GM19193 (cell line): ENCODE measurements around the gene ZNF146.

Experiments used
- POLR2A ChIP-seq: IDR thresholded peaks from 4 replicates; pipeline ENCODE4 v1.6.1; 2011; ENCODE audit not compliant: insufficient read depth, insufficient read length; ENCODE audit errors: extremely low read depth

Gene ZNF146

GRCh38 chr19:36214386-36215275 lies at the start of gene ZNF146, which contains the start of gene ZNF565:
Gene ZNF146 (plus strand): TSS chr19:36215106. CDS start chr19:36236441, 21,335 bp downstream.
Gene ZNF565 (minus strand): TSS chr19:36214665. CDS start chr19:36201985, 12,680 bp downstream.
- TF ChIP-seq POLR2A, result peak; percentile 90

DNA sequence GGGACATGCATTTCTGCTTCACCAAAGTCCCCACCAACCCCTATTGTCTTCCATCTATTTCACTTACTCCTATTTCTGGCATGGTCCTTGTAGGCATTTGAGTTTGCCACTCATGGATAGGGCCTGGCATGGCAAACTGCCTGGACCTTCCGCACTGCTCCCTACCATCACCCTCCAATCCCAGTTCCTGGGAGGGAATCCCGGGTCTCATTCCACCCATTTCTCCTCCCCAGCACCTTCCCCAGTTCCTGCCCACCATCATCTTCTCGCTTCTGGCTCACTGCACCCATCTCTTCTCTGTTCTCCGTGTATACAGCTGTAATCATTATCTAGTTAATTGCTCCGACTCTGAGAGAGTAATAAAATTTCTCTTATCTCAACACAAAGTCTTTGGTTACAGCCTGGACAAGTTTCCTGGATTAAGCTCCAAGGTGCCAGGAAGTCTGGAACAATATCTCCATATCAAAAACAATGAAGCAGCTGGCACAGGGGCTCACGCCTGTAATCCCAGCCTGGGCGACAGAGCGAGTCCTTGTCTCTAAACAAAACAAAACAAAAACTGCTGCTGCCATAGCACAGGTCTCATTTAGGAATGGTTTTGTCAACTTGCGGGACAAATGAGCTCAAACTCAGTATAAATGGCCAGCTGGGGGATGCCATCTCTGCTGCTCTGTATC lies 45.7 kb upstream of the ZNF146 start:
- TF ChIP-seq POLR2A, result no peak

DNA sequence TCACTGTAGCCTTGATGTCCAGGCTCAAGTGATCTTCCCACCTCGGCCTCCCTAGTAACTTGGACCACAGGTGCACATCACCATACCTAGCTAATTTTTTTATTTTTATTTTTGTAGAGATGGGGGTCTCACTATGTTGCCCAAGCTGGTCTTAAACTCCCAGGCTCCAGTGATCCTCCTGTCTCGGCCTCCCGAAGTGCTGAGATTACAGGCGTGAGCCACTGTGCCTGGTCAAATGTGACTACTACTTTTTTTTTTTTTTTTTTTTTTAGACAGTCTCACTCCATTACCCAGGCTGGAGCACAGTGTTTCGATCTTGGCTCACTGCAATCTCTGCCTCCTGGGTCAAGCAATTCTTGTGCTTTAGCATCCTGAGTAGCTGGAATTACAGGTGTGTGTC lies 42.1 kb upstream of the ZNF146 start:
- no peak for TF ChIP-seq POLR2A

DNA sequence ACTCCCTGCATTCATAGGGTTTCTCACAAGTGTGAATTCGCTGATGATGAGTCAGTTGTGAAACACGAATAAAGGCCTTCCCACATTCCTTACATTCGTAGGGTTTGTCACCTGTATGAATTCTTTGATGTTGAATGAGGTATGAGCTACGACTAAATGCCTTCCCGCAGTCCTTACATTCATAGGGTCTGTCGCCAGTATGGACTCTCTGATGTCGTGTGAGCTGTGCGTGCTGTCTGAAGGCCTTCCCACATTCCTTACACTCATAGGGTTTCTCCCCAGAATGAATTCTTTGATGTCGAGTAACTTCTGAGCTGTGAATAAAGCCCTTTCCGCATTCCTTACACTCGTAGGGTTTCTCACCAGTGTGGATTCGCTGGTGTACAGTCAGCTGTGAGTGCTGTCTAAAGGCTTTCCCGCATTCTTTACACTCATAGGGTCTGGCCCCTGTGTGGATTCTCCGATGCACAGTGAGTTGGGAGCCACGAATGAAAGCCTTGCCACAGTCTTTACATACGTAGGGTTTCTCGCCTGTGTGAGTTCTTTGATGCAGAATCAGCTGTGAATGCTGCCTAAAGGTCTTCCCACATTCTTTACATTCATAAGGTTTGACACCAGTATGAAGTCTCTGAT lies 32.2 kb upstream of the ZNF146 start:
- TF ChIP-seq POLR2A, result no peak

DNA sequence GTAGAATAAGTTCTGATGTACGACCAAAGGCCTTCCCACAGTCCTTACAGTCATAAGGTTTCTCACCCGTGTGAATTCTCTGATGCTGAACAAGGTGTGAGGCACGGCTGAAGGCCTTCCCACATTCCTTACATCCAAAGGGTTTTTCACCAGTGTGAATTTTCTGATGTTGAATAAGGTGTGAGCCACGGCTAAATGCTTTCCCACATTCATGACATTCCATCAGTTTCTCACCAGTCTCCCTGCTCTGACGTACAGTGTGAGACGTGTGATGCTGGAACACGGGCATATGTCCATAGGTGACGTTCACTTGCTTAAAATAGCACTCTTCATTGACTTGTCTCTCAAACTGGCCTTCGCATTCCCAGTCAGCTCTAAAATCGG lies 31.7 kb upstream of the ZNF146 start:
- TF ChIP-seq POLR2A, result no peak

GRCh38 chr19:36196249-36196648 lies 18.7 kb upstream of the ZNF146 start:
- TF ChIP-seq POLR2A, result no peak

- no peak for TF ChIP-seq POLR2A
Observed at GRCh38 chr19:36198119-36198518, 16.8 kb upstream of the ZNF146 start.

DNA sequence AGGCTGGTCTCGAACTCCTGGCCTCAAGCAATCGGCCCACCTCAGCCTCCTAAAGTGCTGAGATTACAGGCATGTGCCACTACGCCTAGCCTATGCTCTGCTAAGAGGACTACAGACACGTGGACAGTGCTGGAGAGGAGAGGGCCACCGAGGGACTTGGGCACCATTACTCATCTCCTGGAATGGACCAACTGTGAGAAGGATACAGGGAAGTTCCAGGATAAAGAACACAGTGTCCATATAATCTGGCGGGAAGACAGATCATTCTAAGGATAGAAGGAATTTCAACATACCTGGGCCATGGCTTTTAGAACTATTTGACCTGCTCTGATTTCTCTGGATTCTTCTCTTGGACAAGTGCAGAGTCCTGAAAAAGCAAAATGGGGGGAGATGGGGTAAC lies 13.2 kb upstream of the ZNF146 start:
- TF ChIP-seq POLR2A, result no peak

DNA sequence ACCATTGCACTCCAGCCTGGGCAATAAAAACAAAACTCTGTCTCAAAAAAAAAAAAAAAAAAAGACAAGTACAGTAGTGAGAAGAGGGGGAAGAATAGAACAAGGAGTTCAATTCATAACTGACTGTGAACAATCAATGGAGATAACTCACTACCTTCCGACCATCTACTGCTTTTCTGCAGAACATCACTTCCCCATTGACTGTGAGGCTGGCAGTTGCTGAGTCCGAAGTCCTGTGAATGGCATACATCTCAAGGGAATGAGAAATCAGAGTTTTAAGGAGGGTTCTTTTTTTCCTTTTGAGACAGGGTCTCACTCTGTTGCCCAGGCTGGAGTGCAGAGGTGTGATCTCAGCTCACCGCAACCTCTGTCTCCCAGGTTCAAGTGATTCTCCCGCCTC lies 11.6 kb upstream of the ZNF146 start:
- TF ChIP-seq POLR2A, result no peak

DNA sequence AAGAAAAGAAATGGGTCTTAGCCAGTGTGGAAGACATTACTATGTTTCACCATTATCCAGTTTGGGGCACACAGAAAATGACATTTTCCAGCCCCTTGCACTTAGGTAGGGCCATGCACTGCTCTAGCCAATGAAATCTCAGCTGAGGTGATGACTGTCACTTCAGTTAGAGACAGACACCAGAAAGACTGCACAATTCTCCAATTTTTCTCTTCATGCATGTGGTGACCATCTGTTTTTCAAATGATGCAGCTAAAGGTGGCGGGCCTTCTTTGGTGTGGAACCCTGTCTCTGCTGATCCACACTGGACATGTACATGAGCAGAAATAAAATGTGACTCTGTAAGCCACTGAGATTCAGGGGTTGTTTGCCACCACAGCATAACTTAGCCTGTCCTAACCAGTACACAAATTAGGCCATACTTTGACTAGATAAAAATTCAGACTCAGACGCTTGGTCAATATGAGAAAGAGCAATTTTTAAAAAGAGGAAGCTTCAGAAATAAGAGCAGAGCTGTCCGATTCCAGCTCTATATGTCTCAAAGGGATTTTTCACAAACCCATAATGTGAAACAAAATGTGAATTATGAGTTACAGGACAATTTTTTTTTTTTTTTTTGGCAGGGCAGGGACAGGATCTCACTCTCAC lies 7.2 kb upstream of the ZNF146 start:
- no peak for TF ChIP-seq POLR2A

GRCh38 chr19:36209372-36209771 lies 5.5 kb upstream of the ZNF146 start:
- TF ChIP-seq POLR2A, result no peak

DNA sequence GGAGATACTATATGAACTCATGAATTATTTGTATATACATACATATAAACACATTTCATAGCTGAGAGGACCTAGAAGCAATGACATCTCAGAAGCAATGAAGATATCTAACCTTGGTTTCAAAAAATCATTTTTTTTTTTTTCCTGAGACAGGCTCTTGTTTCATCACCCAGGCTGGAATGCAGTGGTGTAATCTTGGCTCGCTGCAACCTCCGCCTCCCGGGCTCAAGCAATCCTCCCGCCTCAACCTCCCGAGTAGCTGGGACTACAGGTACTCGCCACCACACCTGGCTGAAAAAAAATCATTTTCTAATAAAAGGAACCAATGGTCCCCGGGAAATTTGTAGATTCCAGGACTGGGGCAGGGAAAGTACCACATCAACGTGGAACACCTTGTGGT lies 4.4 kb upstream of the ZNF146 start:
- no peak for TF ChIP-seq POLR2A

- TF ChIP-seq POLR2A, result no peak
Observed at GRCh38 chr19:36212895-36213294, 2.0 kb upstream of the ZNF146 start.

- TF ChIP-seq POLR2A, result no peak
Observed at GRCh38 chr19:36215276-36216123, 594 bp downstream of the ZNF146 start.
